Loucy (cell line): ENCODE data around the gene SLC9A6.

Source experiments
- H2AFZ ChIP-seq: fragments of 200-600 bp; sonication (generic); 2 replicates; pipeline ENCODE4 v1.6.0; 2016; ENCODE audit warnings: antibody characterized with exemption, mild to moderate bottlenecking, low read length, moderate library complexity
- H3F3A ChIP-seq: fragments of 200-600 bp; 2 replicates; pipeline ENCODE4 v1.6.0; 2016; ENCODE audit warnings: antibody characterized with exemption, low read depth, mild to moderate bottlenecking
- H3K27me3 ChIP-seq: fragments of 200-600 bp; sonication (generic); 2 replicates; pipeline ENCODE4 v1.6.1; 2014; ENCODE audit warnings: low read length, mild to moderate bottlenecking; ENCODE audit not compliant: insufficient read depth, poor library complexity, severe bottlenecking
- H3K36me3 ChIP-seq: fragments of 200-600 bp; sonication (generic); 2 replicates; pipeline ENCODE4 v1.6.1; 2016; ENCODE audit warnings: low read length; ENCODE audit not compliant: insufficient read depth
- H3K4me1 ChIP-seq: fragments of 200-600 bp; sonication (generic); 2 replicates; pipeline ENCODE4 v1.5.1; 2014; ENCODE audit warnings: low read length, mild to moderate bottlenecking; ENCODE audit not compliant: insufficient read depth, poor library complexity, severe bottlenecking
- H3K4me2 ChIP-seq: fragments of 200-600 bp; sonication (generic); 2 replicates; pipeline ENCODE4 v1.6.0; 2014; ENCODE audit warnings: antibody characterized with exemption, low read length, low read depth, mild to moderate bottlenecking; ENCODE audit not compliant: poor library complexity, severe bottlenecking
- H3K4me3 ChIP-seq: fragments of 200-600 bp; sonication (generic); 2 replicates; pipeline ENCODE4 v1.5.1; 2014; ENCODE audit warnings: low read length, mild to moderate bottlenecking, mixed read lengths; ENCODE audit not compliant: poor library complexity, severe bottlenecking
- H3K79me2 ChIP-seq: fragments of 200-600 bp; sonication (generic); 2 replicates; pipeline ENCODE4 v1.6.1; 2014; ENCODE audit warnings: low read length; ENCODE audit not compliant: insufficient read depth
- H3K9ac ChIP-seq: fragments of 200-600 bp; sonication (generic); 2 replicates; pipeline ENCODE4 v1.6.0; 2014; ENCODE audit warnings: mild to moderate bottlenecking, low read depth, low read length, moderate library complexity; ENCODE audit not compliant: poor library complexity, severe bottlenecking
- H3K9me2 ChIP-seq: fragments of 200-600 bp; sonication (generic); replicated peaks from 2 replicates; pipeline ENCODE4 v1.6.1; 2016; ENCODE audit warnings: low read depth, low read length, mixed read lengths
- H3K9me3 ChIP-seq: fragments of 200-600 bp; sonication (generic); 2 replicates; pipeline ENCODE4 v1.6.1; 2014; ENCODE audit warnings: mild to moderate bottlenecking, antibody characterized with exemption, low read length, low read depth; ENCODE audit not compliant: insufficient read depth
- H4K20me1 ChIP-seq: fragments of 200-600 bp; sonication (generic); 2 replicates; pipeline ENCODE4 v1.6.0; 2014; ENCODE audit warnings: antibody characterized with exemption, low read length, mild to moderate bottlenecking; ENCODE audit not compliant: insufficient read depth, poor library complexity, severe bottlenecking
- EZH2phosphoT487 ChIP-seq: fragments of 200-600 bp; IDR thresholded peaks from 2 replicates; pipeline ENCODE4 v1.6.1; 2018; ENCODE audit warnings: antibody characterized with exemption, mild to moderate bottlenecking, moderate library complexity, borderline replicate concordance
- TF ChIP-seq, protein P1 (sequence below): fragments of 200-600 bp; sonication (generic); conservative IDR thresholded peaks from 2 replicates; pipeline ENCODE4 v1.5.1; 2014; ENCODE audit warnings: mild to moderate bottlenecking, antibody characterized with exemption, low read length

Gene SLC9A6

DNA sequence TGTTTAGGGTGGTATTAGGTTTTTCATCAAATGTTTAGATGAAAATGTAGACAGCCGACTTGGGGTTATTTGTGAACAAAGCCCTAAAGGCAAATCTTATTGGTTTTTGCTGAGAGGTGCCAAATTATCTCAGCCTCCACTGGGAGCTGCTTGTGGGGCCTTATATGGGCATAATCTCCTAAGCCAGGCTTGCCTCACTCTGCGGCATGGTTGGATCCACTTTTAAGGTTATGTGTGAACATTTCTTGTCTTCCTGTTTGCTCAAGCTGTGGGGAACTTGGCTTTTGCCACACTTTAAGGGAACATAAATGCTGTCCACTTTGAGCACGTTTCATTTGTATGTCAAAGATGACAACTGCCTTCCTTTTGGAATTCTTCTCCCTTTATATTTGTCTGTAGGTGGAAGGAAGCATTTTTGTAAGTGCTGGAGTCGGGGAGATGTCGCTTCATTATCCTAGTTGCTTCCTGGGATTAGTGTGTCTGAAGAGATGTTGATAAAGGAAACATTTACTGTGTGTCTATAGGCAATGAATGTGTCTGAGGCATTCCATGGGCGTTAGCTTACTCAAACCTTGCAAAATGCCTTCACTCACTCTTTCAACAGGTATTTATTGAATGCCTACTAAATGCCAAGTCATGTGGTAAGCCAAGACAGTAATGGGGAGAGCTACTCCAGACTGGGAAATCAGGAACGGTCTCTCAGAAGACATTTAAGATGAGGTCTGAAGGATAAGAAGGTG is 78.3 kb downstream of the SLC9A6 start:
- no peak overlapping the region for H3K4me2 ChIP-seq
- no peaks in the 10 kb centered on the region for H3K4me1 ChIP-seq
- no peaks in the 10 kb centered on the region for H3K9me2 ChIP-seq
- TF ChIP-seq, protein P1, sequence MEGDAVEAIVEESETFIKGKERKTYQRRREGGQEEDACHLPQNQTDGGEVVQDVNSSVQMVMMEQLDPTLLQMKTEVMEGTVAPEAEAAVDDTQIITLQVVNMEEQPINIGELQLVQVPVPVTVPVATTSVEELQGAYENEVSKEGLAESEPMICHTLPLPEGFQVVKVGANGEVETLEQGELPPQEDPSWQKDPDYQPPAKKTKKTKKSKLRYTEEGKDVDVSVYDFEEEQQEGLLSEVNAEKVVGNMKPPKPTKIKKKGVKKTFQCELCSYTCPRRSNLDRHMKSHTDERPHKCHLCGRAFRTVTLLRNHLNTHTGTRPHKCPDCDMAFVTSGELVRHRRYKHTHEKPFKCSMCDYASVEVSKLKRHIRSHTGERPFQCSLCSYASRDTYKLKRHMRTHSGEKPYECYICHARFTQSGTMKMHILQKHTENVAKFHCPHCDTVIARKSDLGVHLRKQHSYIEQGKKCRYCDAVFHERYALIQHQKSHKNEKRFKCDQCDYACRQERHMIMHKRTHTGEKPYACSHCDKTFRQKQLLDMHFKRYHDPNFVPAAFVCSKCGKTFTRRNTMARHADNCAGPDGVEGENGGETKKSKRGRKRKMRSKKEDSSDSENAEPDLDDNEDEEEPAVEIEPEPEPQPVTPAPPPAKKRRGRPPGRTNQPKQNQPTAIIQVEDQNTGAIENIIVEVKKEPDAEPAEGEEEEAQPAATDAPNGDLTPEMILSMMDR, result no peak
- no peak for TF ChIP-seq EZH2phosphoT487
- no peaks in the 10 kb centered on the region for H3K36me3 ChIP-seq
- H3K9me3 ChIP-seq, result no peaks in the 10 kb centered on the region
- H3K4me3 ChIP-seq, result no peak overlapping the region
- H3K27me3 ChIP-seq, result no peaks in the 10 kb centered on the region
- H2AFZ ChIP-seq, result no peak overlapping the region
- no peaks in the 10 kb centered on the region for H3F3A ChIP-seq
- no peaks in the 10 kb centered on the region for H4K20me1 ChIP-seq
- no peaks in the 10 kb centered on the region for H3K79me2 ChIP-seq
- H3K9ac ChIP-seq, result no peak overlapping the region

DNA sequence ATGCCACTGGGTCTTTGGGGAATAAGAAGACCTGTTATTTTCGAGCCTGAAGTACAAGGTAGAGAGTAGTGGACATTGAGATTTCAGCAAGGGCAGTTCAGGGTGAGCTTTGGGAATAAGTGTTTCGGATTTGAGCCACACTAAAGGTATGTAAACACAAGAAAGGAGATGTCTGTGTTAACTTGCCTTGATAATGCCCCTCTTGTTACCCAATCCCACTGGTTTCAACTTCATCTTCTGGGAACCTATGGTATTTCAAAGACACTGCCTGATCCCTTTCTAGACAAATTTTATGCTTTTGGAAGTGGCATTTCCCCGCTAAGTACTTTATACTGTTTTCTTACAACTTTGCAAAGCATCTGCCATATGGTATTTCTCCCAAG is 79.4 kb downstream of the SLC9A6 start:
- no peak for TF ChIP-seq EZH2phosphoT487
- TF ChIP-seq, protein P1, result no peak
- no peaks in the 10 kb centered on the region for H3K4me1 ChIP-seq
- no peaks in the 10 kb centered on the region for H3K79me2 ChIP-seq
- H3K36me3 ChIP-seq, result no peaks in the 10 kb centered on the region
- H3K9me2 ChIP-seq, result no peaks in the 10 kb centered on the region
- H3K27me3 ChIP-seq, result no peaks in the 10 kb centered on the region
- H3F3A ChIP-seq, result no peaks in the 10 kb centered on the region
- H3K4me3 ChIP-seq, result no peak overlapping the region
- no peak overlapping the region for H3K9ac ChIP-seq
- no peaks in the 10 kb centered on the region for H4K20me1 ChIP-seq
- no peak overlapping the region for H3K4me2 ChIP-seq
- H2AFZ ChIP-seq, result no peak overlapping the region
- H3K9me3 ChIP-seq, result no peaks in the 10 kb centered on the region

DNA sequence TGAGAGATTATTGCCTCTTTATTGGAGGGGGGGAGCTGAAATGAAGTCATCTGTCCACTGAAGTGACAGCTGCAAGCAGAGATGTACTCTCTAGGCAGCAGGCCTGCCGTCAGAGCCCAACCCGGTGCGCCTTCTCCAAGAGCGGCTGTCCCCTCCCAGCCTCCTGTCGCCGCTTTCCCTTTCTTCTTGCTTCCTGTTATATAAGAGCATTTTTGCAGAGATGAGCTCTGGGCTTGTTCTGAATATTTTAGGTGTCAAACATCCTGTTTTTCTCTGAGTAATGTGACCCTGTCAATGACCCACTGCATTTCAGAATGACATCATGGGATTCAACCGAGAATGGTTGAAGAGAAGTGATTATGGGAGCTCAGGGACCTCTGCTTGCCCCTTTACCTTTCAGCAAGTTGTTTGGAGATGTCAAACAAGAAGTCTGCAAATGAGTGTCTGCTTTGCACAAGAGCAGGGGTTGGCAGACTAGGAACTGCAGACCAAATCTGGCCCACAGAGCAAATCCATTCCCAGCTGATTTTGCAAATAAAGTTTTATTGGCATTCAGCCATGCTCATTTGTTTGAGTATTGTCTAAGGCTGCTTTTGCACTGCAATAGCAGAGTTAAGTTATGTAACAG is 79.9 kb downstream of the SLC9A6 start:
- H3K4me1 ChIP-seq, result no peaks in the 10 kb centered on the region
- TF ChIP-seq, protein P1, result no peak
- no peak for TF ChIP-seq EZH2phosphoT487
- H3K4me3 ChIP-seq, result no peak overlapping the region
- no peak overlapping the region for H3K9ac ChIP-seq
- no peaks in the 10 kb centered on the region for H3K27me3 ChIP-seq
- no peaks in the 10 kb centered on the region for H3F3A ChIP-seq
- no peaks in the 10 kb centered on the region for H3K79me2 ChIP-seq
- no peaks in the 10 kb centered on the region for H3K9me2 ChIP-seq
- H3K4me2 ChIP-seq, result no peak overlapping the region
- no peaks in the 10 kb centered on the region for H3K9me3 ChIP-seq
- H4K20me1 ChIP-seq, result no peaks in the 10 kb centered on the region
- no peak overlapping the region for H2AFZ ChIP-seq
- H3K36me3 ChIP-seq, result no peaks in the 10 kb centered on the region
